Thyroid gland (tissue), 4 donors: Measurements from ENCODE around the gene MYL11.

Source experiments
- CTCF ChIP-seq, 6 experiments: fragments of 200-600 bp in 3 of 6; fragments of 450-650 bp in 3 of 6; sonication (generic) in 3 of 6; IDR thresholded peaks; one replicate each; pipeline ENCODE4 v1.5.1; 2016 to 2019; ENCODE audit warnings: antibody characterized with exemption in 6 of 6, mild to moderate bottlenecking in 2 of 6, inconsistent platforms in 1 of 6, moderate library complexity in 1 of 6
- POLR2A ChIP-seq, 2 donors: fragments of 450-650 bp; IDR thresholded peaks; one replicate each; pipeline ENCODE4 v1.6.1; 2017; ENCODE audit warnings: antibody characterized with exemption in 2 of 2, mild to moderate bottlenecking in 2 of 2, moderate library complexity in 1 of 2

GRCh38 chr16:30358990-30359870 lies 15.4 kb upstream of the MYL11 start:
- TF ChIP-seq POLR2A (IDR thresholded peaks at IDR 0.05) (no peak), CTCF (IDR thresholded peaks at IDR 0.05) (no peak)
